NCI-H1092 treated with DMSO at 0.1 percent for 48 hours (cell line): ENCODE measurements around the gene GLT6D1.
"Not testable (repeated sequence)": the region's sequence is repeated elsewhere in the genome, so short reads cannot be mapped to it uniquely, and the experiment has no call there.

Experiments
- DNase-seq: peaks from one replicate; lab custom pipeline; 2025; lab: John Stamatoyannopoulos, UW

The GLT6D1 gene

GRCh38 chr9:135639196-135639595 lies at the start of gene GLT6D1:
Gene GLT6D1, minus strand, starts transcription at chr9:135639540. Its CDS starts 353 bp downstream, at chr9:135639187.
- DNase-seq: no peak

- no peak for DNase-seq
Measured at GRCh38 chr9:135689011-135689410, 49.7 kb upstream of the GLT6D1 start.

- DNase-seq: no peak
Measured at GRCh38 chr9:135687216-135687615, 47.9 kb upstream of the GLT6D1 start.

GRCh38 chr9:135684691-135685090 lies 45.4 kb upstream of the GLT6D1 start:
- DNase-seq: no peak

GRCh38 chr9:135683401-135684034 lies 44.2 kb upstream of the GLT6D1 start:
- no peak for DNase-seq

GRCh38 chr9:135681161-135681560 lies 41.8 kb upstream of the GLT6D1 start:
- no peak for DNase-seq

GRCh38 chr9:135680056-135680455 lies 40.7 kb upstream of the GLT6D1 start:
- DNase-seq: no peak

GRCh38 chr9:135678236-135679017 lies 39.1 kb upstream of the GLT6D1 start:
- DNase-seq: no peak

GRCh38 chr9:135677641-135678168 lies 38.4 kb upstream of the GLT6D1 start:
- no peak for DNase-seq

- no peak for DNase-seq
Measured at GRCh38 chr9:135676891-135677290, 37.6 kb upstream of the GLT6D1 start.

GRCh38 chr9:135674977-135675376 lies 35.6 kb upstream of the GLT6D1 start:
- DNase-seq: no peak

GRCh38 chr9:135673941-135674340 lies 34.6 kb upstream of the GLT6D1 start:
- DNase-seq: no peak

- not testable (repeated sequence) for DNase-seq
Measured at GRCh38 chr9:135672786-135673185, 33.4 kb upstream of the GLT6D1 start.

GRCh38 chr9:135671591-135672041 lies 32.3 kb upstream of the GLT6D1 start:
- DNase-seq: no peak

GRCh38 chr9:135670721-135671590 lies 31.6 kb upstream of the GLT6D1 start:
- DNase-seq: no peak

- DNase-seq: no peak
Measured at GRCh38 chr9:135669616-135670285, 30.4 kb upstream of the GLT6D1 start.

- DNase-seq: not testable (repeated sequence)
Measured at GRCh38 chr9:135669018-135669417, 29.7 kb upstream of the GLT6D1 start.

GRCh38 chr9:135667463-135668001 lies 28.2 kb upstream of the GLT6D1 start:
- peak; percentile 3 for DNase-seq

GRCh38 chr9:135666534-135667462 lies 27.5 kb upstream of the GLT6D1 start:
- no peak for DNase-seq

- DNase-seq: no peak
Measured at GRCh38 chr9:135665795-135666189, 26.5 kb upstream of the GLT6D1 start.
